A673 (cell line): ENCODE data around the gene ANTXRL.
"Not testable (repeated sequence)": the region's sequence is repeated elsewhere in the genome, so short reads cannot be mapped to it uniquely, and the experiment has no call there.

Experiments used
- EZH2 ChIP-seq: fragments of 200-600 bp; sonication (generic); IDR thresholded peaks from 2 replicates; pipeline ENCODE4 v1.6.1; 2017; ENCODE audit warnings: borderline replicate concordance, low read depth, mild to moderate bottlenecking, mixed read lengths, antibody characterized with exemption, low read length; ENCODE audit not compliant: poor library complexity, severe bottlenecking
- TF ChIP-seq, protein P1 (sequence below): fragments of 300-800, 200-600 bp; sonication (generic); conservative IDR thresholded peaks from 2 replicates; pipeline ENCODE4 v1.5.1; 2017; ENCODE audit warnings: low read depth, mild to moderate bottlenecking, antibody characterized with exemption, low read length, moderate library complexity, mixed read lengths

DNA sequence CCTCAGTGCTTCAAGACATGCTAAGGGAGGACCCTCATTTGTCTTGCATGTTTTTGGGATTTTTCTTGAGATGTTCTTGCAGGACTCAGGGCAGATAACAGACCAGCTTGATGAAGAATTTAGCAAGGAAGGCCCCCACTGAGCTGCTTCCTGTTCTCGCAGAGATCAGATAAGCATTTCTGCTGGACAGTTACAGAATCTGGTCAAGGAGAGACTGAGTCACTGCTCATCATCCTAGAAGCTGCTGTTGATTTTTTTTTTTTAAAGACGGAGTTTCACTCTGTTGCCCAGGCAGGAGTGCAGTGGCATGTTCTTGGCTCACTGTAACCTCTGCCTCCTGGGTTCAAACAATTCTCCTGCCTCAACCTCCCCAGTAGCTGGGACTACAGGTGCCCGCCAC, 87.6 kb downstream of the ANTXRL start:
- TF ChIP-seq, protein P1, sequence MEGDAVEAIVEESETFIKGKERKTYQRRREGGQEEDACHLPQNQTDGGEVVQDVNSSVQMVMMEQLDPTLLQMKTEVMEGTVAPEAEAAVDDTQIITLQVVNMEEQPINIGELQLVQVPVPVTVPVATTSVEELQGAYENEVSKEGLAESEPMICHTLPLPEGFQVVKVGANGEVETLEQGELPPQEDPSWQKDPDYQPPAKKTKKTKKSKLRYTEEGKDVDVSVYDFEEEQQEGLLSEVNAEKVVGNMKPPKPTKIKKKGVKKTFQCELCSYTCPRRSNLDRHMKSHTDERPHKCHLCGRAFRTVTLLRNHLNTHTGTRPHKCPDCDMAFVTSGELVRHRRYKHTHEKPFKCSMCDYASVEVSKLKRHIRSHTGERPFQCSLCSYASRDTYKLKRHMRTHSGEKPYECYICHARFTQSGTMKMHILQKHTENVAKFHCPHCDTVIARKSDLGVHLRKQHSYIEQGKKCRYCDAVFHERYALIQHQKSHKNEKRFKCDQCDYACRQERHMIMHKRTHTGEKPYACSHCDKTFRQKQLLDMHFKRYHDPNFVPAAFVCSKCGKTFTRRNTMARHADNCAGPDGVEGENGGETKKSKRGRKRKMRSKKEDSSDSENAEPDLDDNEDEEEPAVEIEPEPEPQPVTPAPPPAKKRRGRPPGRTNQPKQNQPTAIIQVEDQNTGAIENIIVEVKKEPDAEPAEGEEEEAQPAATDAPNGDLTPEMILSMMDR = not testable (repeated sequence)
- not testable (repeated sequence) for TF ChIP-seq EZH2
